Liver (tissue), 9 donors: ENCODE measurements around the gene LRIG1. TPM values are rescaled to one million over a fixed set of nuclear protein-coding genes. Genes with fewer than 3 reads are reported as not detected.

ENCODE experiments used
- DNase-seq: peaks from one replicate; pipeline ENCODE4 v3.0.0-alpha.2; 2017; ENCODE audit warnings: low spot score
- H3K27ac ChIP-seq, 2 donors: one replicate each; pipeline ENCODE4 v1.7.0; 2013; ENCODE audit warnings: inconsistent platforms in 2 of 2, low read length in 2 of 2, control low read depth in 1 of 2, low read depth in 1 of 2, mild to moderate bottlenecking in 1 of 2
- H3K27me3 ChIP-seq, 4 donors: one replicate each; pipeline versions ENCODE4 v1.6.1 to v1.7.0; 2013; ENCODE audit warnings: low read length in 3 of 4, inconsistent platforms in 1 of 4, mild to moderate bottlenecking in 1 of 4, moderate library complexity in 1 of 4; ENCODE audit not compliant: control insufficient read depth in 4 of 4, insufficient read depth in 4 of 4
- H3K36me3 ChIP-seq, 4 donors: one replicate each; pipeline versions ENCODE4 v1.6.1 to v1.7.0; 2013; ENCODE audit warnings: low read length in 3 of 4, mild to moderate bottlenecking in 3 of 4, low read depth in 1 of 4, moderate library complexity in 1 of 4; ENCODE audit not compliant: control insufficient read depth in 4 of 4, insufficient read depth in 3 of 4
- H3K4me1 ChIP-seq, 4 donors: one replicate each; pipeline versions ENCODE4 v1.6.1 to v1.7.0; 2013; ENCODE audit warnings: low read length in 3 of 4, mild to moderate bottlenecking in 3 of 4, moderate library complexity in 1 of 4; ENCODE audit not compliant: control insufficient read depth in 4 of 4, insufficient read depth in 4 of 4
- H3K4me3 ChIP-seq, 3 donors: one replicate each; pipeline versions ENCODE4 v1.6.1 to v1.7.0; 2013; ENCODE audit warnings: low read length in 3 of 3, control low read depth in 1 of 3, low read depth in 1 of 3, mild to moderate bottlenecking in 1 of 3
- H3K9ac ChIP-seq, 2 donors: one replicate each; pipeline ENCODE4 v1.7.0; 2013; ENCODE audit warnings: low read length in 2 of 2, mild to moderate bottlenecking in 2 of 2, moderate library complexity in 2 of 2, control low read depth in 1 of 2, low read depth in 1 of 2
- H3K9me3 ChIP-seq, 4 donors: one replicate each; pipeline versions ENCODE4 v1.6.1 to v1.7.0; 2013; ENCODE audit warnings: low read length in 3 of 4; ENCODE audit not compliant: control insufficient read depth in 4 of 4
- CTCF ChIP-seq: fragments of 150-350 bp; IDR thresholded peaks from 2 replicates; pipeline ENCODE4 v1.5.1; 2017; ENCODE audit warnings: improper control_type of control experiment, low read depth, low read length; ENCODE audit not compliant: missing input control
- EGR1 ChIP-seq, 2 donors: IDR thresholded peaks; 2 replicates each; pipeline ENCODE4 v1.6.1; 2016 to 2018; ENCODE audit warnings: antibody characterized with exemption in 2 of 2, low read depth in 2 of 2
- FOXA1 ChIP-seq: IDR thresholded peaks from 2 replicates; pipeline ENCODE4 v1.6.1; 2016; ENCODE audit warnings: antibody characterized with exemption
- FOXA2 ChIP-seq: IDR thresholded peaks from 2 replicates; pipeline ENCODE4 v1.6.1; 2016; ENCODE audit warnings: antibody characterized with exemption
- GABPA ChIP-seq, 2 donors: IDR thresholded peaks in 1 of 2; conservative IDR thresholded peaks in 1 of 2; 2 replicates each; pipeline ENCODE4 v1.6.1; 2016; ENCODE audit warnings: antibody characterized with exemption in 2 of 2, mild to moderate bottlenecking in 1 of 2, moderate library complexity in 1 of 2
- HNF4G ChIP-seq: IDR thresholded peaks from 2 replicates; pipeline ENCODE4 v1.6.1; 2016; ENCODE audit warnings: antibody characterized with exemption
- JUND ChIP-seq, 2 donors: IDR thresholded peaks; 2 replicates each; pipeline ENCODE4 v1.6.1; 2016; ENCODE audit warnings: antibody characterized with exemption in 2 of 2
- NR2F2 ChIP-seq: IDR thresholded peaks from 2 replicates; pipeline ENCODE4 v1.6.1; 2016; ENCODE audit warnings: antibody characterized with exemption
- RAD21 ChIP-seq, 2 donors: IDR thresholded peaks; 2 replicates each; pipeline ENCODE4 v1.6.1; 2016; ENCODE audit warnings: antibody characterized with exemption in 2 of 2, mild to moderate bottlenecking in 2 of 2
- SP1 ChIP-seq: IDR thresholded peaks from 2 replicates; pipeline ENCODE4 v1.6.1; 2018; ENCODE audit warnings: antibody characterized with exemption, mild to moderate bottlenecking
- TAF1 ChIP-seq: conservative IDR thresholded peaks from 2 replicates; pipeline ENCODE4 v1.6.1; 2016; ENCODE audit warnings: antibody characterized with exemption, mild to moderate bottlenecking
- YY1 ChIP-seq: IDR thresholded peaks from 2 replicates; pipeline ENCODE4 v1.6.1; 2016; ENCODE audit warnings: antibody characterized with exemption, mild to moderate bottlenecking
- WGBS: extraction: QIAGEN DNeasy Blood & Tissue Kit; methylation state at CpG from one replicate; pipeline ENCODE4 v1.1.7; 2013; 5-methylcytosine and 5-hydroxymethylcytosine counted together
- polyA plus RNA-seq, 2 donors: library from polyadenylated mRNA; stranded (reverse) in 1 of 2; unstranded in 1 of 2; fragments of 200-250 nt in 1 of 2; fragments of >200 nt in 1 of 2; fragmentation: Nextera tagmentation in 1 of 2; extraction: Ambion mirVana in 1 of 2; gene quantifications; one replicate each; pipeline versions ENCODE4 v1.2.1 to v1.2.3, GENCODE V29; 2013 to 2015
- total RNA-seq, 2 donors: library from RNA; depleted of rRNA; stranded (reverse); fragments of >200 nt; gene quantifications; one replicate each; pipeline ENCODE4 v1.2.3, GENCODE V29; 2014
- TF ChIP-seq, protein P1 (sequence below): IDR thresholded peaks from 2 replicates; pipeline ENCODE4 v1.6.1; 2016; ENCODE audit warnings: antibody characterized with exemption
- TF ChIP-seq, protein P2 (sequence below): IDR thresholded peaks from 2 replicates; pipeline ENCODE4 v1.6.1; 2016; ENCODE audit warnings: antibody characterized with exemption
- TF ChIP-seq, protein P3 (sequence below): IDR thresholded peaks from 2 replicates; pipeline ENCODE4 v1.6.1; 2016; ENCODE audit warnings: antibody characterized with exemption
- donor health status: healthy.
- donor health status: healthy.
- donor health status: healthy.
- donor health status: healthy.
- donor health status: healthy.

The LRIG1 gene
- total and polyA plus RNA-seq, 4 donors = 9.4 to 48.9 (median 12.9) TPM

DNA sequence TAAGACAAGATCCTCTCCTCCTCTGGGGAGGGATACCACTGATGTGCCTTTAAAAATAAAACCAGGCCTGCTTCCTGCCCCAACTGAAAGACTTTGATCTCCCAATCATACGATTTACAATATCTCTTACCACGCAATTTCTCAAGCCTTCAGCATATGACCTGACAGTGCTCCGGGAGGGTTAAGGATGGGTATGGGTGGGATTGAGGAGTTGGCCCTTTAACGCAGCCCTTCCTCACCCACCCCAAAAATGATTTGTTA lies 67.4 kb downstream of the LRIG1 start:
- DNase-seq = no peak
- no peak for TF ChIP-seq NR2F2
- TF ChIP-seq GABPA (IDR thresholded peaks at IDR 0.05 in 1 of 2, conservative IDR thresholded peaks at IDR 0.05 in 1 of 2) = no peak
- no peak for TF ChIP-seq SP1
- Histone ChIP-seq H3K27ac (no peak overlapping the region), H3K4me1 (peaks cover 2 to 11% (median 7%) of the 10 kb centered on the region in 4 donors), H3K9ac (no peak overlapping the region), H3K36me3 (peaks cover 0 to 5% (median 0%) of the 10 kb centered on the region in 4 donors), H3K4me3 (no peak overlapping the region), H3K27me3 (no peaks in the 10 kb centered on the region), H3K9me3 (no peaks in the 10 kb centered on the region)
- WGBS = 66% methylated on average over 4 of the region's 4 CpGs

DNA sequence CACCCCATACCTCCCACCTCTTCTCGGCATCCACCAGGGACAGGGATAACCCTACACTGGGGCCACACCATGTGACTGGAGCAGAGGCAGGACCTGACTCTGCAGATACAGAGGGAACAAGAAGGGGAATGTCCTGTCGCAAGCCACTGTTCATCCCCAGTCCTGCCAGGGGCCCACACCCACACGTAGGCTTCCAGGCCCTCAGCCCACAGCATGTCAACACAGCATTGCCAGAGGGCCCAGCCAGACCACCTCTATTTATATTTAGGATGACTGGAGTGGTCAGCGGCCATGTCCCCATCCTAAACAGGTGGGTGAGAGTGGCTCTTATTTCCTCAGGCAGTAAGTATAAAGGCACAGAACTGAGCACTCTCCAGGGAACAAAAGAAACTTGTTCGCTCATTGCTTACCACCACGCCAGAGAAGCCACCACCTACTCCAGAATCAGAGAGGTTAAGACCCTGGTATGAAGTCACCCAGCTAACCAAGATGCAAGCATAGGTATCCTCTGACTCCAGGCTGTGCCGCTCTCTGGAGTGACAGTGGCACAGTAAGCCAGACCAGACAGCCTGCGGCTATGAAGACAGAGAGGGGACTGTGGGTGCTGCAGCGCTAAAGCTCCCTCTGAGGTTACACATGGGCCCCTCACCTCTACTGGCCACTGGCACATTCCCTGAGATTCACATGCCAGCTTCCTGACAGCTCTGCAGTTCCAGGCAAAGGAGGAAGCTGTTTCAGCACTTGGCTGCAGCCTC lies 67.9 kb downstream of the LRIG1 start:
- H3K27ac ChIP-seq = no peak overlapping the region
- no peak overlapping the region for H3K9ac ChIP-seq
- no peaks in the 10 kb centered on the region for H3K9me3 ChIP-seq
- peaks cover 0 to 5% (median 0%) of the 10 kb centered on the region in 4 donors for H3K36me3 ChIP-seq
- no peaks in the 10 kb centered on the region for H3K27me3 ChIP-seq
- no peak for TF ChIP-seq CTCF
- TF ChIP-seq TAF1 = no peak
- TF ChIP-seq, protein P1, sequence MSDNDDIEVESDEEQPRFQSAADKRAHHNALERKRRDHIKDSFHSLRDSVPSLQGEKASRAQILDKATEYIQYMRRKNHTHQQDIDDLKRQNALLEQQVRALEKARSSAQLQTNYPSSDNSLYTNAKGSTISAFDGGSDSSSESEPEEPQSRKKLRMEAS = no peak
- no peak for TF ChIP-seq GABPA (IDR thresholded peaks at IDR 0.05 in 1 of 2, conservative IDR thresholded peaks at IDR 0.05 in 1 of 2)
- no peak for TF ChIP-seq RAD21 (IDR thresholded peaks at IDR 0.05)
- TF ChIP-seq, protein P2, sequence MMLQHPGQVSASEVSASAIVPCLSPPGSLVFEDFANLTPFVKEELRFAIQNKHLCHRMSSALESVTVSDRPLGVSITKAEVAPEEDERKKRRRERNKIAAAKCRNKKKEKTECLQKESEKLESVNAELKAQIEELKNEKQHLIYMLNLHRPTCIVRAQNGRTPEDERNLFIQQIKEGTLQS = no peak
- no peak for TF ChIP-seq EGR1 (IDR thresholded peaks at IDR 0.05; ENCODE audit: low read depth in 2 of 2)
- no peak for TF ChIP-seq FOXA2
- no peak for TF ChIP-seq NR2F2
- TF ChIP-seq, protein P3, sequence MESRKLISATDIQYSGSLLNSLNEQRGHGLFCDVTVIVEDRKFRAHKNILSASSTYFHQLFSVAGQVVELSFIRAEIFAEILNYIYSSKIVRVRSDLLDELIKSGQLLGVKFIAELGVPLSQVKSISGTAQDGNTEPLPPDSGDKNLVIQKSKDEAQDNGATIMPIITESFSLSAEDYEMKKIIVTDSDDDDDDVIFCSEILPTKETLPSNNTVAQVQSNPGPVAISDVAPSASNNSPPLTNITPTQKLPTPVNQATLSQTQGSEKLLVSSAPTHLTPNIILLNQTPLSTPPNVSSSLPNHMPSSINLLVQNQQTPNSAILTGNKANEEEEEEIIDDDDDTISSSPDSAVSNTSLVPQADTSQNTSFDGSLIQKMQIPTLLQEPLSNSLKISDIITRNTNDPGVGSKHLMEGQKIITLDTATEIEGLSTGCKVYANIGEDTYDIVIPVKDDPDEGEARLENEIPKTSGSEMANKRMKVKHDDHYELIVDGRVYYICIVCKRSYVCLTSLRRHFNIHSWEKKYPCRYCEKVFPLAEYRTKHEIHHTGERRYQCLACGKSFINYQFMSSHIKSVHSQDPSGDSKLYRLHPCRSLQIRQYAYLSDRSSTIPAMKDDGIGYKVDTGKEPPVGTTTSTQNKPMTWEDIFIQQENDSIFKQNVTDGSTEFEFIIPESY = no peak
- TF ChIP-seq FOXA1 = no peak
- TF ChIP-seq SP1 = no peak
- no peak for TF ChIP-seq YY1
- no peak for TF ChIP-seq JUND (IDR thresholded peaks at IDR 0.05)
- no peak for TF ChIP-seq HNF4G
- H3K4me3 ChIP-seq = no peak overlapping the region
- no peak for DNase-seq
- 96% methylated on average over 9 of the region's 9 CpGs for WGBS
- H3K4me1 ChIP-seq = peaks cover 3 to 16% (median 12%) of the 10 kb centered on the region in 4 donors
